Tibial artery (tissue), 4 donors: ENCODE measurements around the gene KIF26B.

Experiments used
- DNase-seq, 2 donors: peaks; one replicate each; pipeline ENCODE4 v3.0.0-alpha.2; 2019
- H3K27ac ChIP-seq, 2 donors: fragments of 200-600 bp; sonication (generic) in 1 of 2; 1 replicate in 1 of 2; 2 replicates in 1 of 2; pipeline ENCODE4 v1.5.1; 2018 to 2019; ENCODE audit warnings: mild to moderate bottlenecking in 1 of 2
- H3K27me3 ChIP-seq, 2 donors: fragments of 200-600 bp; sonication (generic) in 1 of 2; one replicate each; pipeline versions ENCODE4 v1.5.1 to v1.6.0; 2016 to 2019
- H3K36me3 ChIP-seq, 3 donors: fragments of 200-600 bp; sonication (generic) in 2 of 3; one replicate each; pipeline ENCODE4 v1.5.1; 2016 to 2019; ENCODE audit warnings: mild to moderate bottlenecking in 2 of 3
- H3K4me1 ChIP-seq, 4 donors: fragments of 200-600 bp; sonication (generic) in 2 of 4; 1 replicate in 3 of 4; 2 replicates in 1 of 4; pipeline ENCODE4 v1.5.1; 2016 to 2019
- H3K4me3 ChIP-seq, 2 donors: fragments of 200-600 bp; sonication (generic) in 1 of 2; 1 replicate in 1 of 2; 2 replicates in 1 of 2; pipeline ENCODE4 v1.5.1; 2018 to 2019; ENCODE audit warnings: mild to moderate bottlenecking in 2 of 2
- H3K9me3 ChIP-seq, 3 donors: fragments of 200-600 bp; sonication (generic) in 1 of 3; one replicate each; pipeline ENCODE4 v1.5.1; 2016 to 2019
- intact Hi-C: fragments of 100-400 bp; cut with DNase I; formaldehyde crosslinking; loops from one replicate; pipeline ENCODE4 v1.15.0; 2023; ENCODE audit warnings: low total_unique reads
- TF ChIP-seq, protein P1 (sequence below), 2 experiments: fragments of 200-600 bp in 1 of 2; fragments of 450-650 bp in 1 of 2; IDR thresholded peaks; one replicate each; pipeline ENCODE4 v1.5.1; 2017 to 2019; ENCODE audit warnings: antibody characterized with exemption in 2 of 2, mild to moderate bottlenecking in 1 of 2, moderate library complexity in 1 of 2

Gene KIF26B

DNA sequence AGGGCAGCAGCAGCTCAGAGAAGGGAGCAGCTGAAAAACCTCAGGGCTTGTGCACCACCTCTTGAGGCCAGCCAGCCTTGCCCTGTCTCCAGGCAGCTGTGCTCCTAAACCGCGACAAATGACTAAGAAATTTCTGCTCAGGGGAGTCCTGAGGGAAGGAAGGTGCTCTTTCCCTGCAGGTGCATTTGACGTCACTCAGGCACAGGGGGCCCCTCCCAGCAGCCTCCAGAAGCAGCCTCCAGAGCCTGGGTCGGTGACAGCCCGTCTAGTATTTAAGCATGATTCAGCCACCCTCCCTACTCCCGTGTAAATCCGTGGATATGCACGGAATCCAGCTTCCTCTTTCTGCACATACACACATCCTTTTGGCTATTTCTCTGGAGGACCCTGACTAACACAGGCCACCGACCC is 560.5 kb downstream of the KIF26B start:
- intact Hi-C loops = no loop called here
- Histone ChIP-seq H3K9me3 (no peaks in the 10 kb centered on the region), H3K36me3 (no peaks in the 10 kb centered on the region), H3K27ac (no peak overlapping the region), H3K4me3 (no peak overlapping the region), H3K27me3 (no peaks in the 10 kb centered on the region), H3K4me1 (no peaks in the 10 kb centered on the region)
- no peak for DNase-seq
- TF ChIP-seq, protein P1, sequence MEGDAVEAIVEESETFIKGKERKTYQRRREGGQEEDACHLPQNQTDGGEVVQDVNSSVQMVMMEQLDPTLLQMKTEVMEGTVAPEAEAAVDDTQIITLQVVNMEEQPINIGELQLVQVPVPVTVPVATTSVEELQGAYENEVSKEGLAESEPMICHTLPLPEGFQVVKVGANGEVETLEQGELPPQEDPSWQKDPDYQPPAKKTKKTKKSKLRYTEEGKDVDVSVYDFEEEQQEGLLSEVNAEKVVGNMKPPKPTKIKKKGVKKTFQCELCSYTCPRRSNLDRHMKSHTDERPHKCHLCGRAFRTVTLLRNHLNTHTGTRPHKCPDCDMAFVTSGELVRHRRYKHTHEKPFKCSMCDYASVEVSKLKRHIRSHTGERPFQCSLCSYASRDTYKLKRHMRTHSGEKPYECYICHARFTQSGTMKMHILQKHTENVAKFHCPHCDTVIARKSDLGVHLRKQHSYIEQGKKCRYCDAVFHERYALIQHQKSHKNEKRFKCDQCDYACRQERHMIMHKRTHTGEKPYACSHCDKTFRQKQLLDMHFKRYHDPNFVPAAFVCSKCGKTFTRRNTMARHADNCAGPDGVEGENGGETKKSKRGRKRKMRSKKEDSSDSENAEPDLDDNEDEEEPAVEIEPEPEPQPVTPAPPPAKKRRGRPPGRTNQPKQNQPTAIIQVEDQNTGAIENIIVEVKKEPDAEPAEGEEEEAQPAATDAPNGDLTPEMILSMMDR (IDR thresholded peaks at IDR 0.05) = no peak

DNA sequence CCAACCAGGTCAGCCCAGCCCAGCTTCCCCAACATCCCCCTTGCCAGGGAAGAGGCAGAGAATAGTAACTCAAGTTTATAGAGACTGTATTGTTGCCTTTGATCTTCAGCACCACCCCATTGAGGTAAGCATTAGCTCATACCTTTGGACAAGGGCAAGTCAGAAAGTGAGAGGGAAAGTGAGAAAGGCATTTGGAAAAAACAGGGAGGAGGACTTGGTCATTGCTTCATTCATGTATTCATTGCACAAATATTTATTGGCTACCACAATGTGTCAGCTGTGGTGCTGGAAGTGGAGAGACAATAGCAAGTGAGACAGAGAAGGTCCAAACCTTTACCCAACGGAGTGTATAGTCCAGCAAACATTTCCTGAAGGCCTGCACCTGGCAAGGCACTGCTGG is 561.2 kb downstream of the KIF26B start:
- Histone ChIP-seq H3K4me3 (no peak overlapping the region), H3K27me3 (no peaks in the 10 kb centered on the region), H3K4me1 (no peaks in the 10 kb centered on the region), H3K36me3 (no peaks in the 10 kb centered on the region), H3K9me3 (no peaks in the 10 kb centered on the region), H3K27ac (no peak overlapping the region)
- TF ChIP-seq, protein P1 (IDR thresholded peaks at IDR 0.05) = no peak
- intact Hi-C loops = no loop called here
- DNase-seq = no peak

DNA sequence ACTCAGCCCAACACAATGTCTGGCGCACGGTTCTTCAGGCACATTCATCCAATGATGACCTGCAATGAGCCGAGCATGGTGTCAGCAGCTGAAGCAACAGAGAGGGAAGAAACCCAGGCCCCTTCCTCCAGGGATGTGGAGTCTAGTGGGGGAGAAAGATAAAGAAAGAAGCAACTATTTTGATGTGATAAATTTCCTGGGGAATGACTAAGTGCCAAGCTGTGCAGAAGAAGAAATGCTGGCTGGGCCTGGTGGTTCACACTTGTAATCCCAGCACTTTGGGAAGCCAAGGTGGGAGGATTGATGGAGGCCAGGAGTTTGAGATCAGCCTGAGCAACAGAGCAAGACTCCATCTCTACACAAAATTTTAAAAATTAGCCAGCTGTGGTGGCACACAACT is 561.8 kb downstream of the KIF26B start:
- no peaks in the 10 kb centered on the region for H3K9me3 ChIP-seq

DNA sequence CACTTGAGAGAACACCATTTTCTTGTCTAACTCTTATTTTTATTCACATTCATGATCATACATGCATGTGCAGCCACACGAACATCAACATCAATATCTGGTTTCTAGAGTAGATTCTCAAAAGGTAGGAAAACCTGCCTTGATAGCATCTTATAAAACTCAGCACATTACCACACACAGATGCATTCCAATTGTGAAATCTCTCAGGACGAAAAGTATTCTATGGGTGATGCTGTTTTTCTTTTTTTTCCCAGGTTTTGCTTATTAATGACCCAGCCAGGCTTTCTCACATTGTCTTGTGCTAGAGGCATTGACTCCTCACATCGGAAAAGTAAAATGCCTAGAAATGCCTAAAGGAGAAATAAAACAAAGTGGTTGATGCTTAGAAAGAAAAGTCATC is 562.8 kb downstream of the KIF26B start:
- no peak for DNase-seq
- H3K36me3 ChIP-seq = no peaks in the 10 kb centered on the region
- intact Hi-C loops = no loop called here
- no peaks in the 10 kb centered on the region for H3K4me1 ChIP-seq
- no peaks in the 10 kb centered on the region for H3K9me3 ChIP-seq
- no peak overlapping the region for H3K27ac ChIP-seq
- H3K27me3 ChIP-seq = no peaks in the 10 kb centered on the region
- H3K4me3 ChIP-seq = no peak overlapping the region
- TF ChIP-seq, protein P1 (IDR thresholded peaks at IDR 0.05) = no peak

More for the DNA sequence above, 561.8 kb downstream of the KIF26B start:
- DNase-seq = no peak
- no peaks in the 10 kb centered on the region for H3K36me3 ChIP-seq
- H3K27ac ChIP-seq = no peak overlapping the region
- intact Hi-C loops = no loop called here
- TF ChIP-seq, protein P1 (IDR thresholded peaks at IDR 0.05) = no peak
- H3K4me3 ChIP-seq = no peak overlapping the region
- H3K27me3 ChIP-seq = no peaks in the 10 kb centered on the region
- H3K4me1 ChIP-seq = no peaks in the 10 kb centered on the region

DNA sequence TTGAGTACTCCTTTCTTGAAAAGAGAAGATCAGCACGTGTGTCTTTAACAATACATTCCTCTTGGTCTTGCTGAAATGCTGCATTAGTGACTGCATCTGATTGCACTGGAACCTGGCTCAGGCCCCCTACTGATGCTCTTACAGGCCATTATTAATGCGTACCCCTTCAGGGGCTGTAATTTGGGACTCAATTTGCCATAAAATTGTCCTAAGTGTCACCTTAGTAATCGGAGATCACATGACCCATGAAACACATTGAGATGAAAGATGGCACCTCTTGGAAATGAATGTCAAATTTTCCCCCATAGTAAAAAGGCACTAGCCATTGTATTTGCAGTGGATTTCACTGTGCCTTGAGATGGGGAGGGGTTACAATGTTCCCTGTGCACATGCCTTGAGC is 563.3 kb downstream of the KIF26B start:
- TF ChIP-seq, protein P1 (IDR thresholded peaks at IDR 0.05) = no peak
- no peaks in the 10 kb centered on the region for H3K4me1 ChIP-seq
- intact Hi-C loops = no loop called here
- no peaks in the 10 kb centered on the region for H3K27me3 ChIP-seq
- H3K9me3 ChIP-seq = no peaks in the 10 kb centered on the region
- no peak overlapping the region for H3K4me3 ChIP-seq
- no peak for DNase-seq
- H3K27ac ChIP-seq = no peak overlapping the region
- no peaks in the 10 kb centered on the region for H3K36me3 ChIP-seq

DNA sequence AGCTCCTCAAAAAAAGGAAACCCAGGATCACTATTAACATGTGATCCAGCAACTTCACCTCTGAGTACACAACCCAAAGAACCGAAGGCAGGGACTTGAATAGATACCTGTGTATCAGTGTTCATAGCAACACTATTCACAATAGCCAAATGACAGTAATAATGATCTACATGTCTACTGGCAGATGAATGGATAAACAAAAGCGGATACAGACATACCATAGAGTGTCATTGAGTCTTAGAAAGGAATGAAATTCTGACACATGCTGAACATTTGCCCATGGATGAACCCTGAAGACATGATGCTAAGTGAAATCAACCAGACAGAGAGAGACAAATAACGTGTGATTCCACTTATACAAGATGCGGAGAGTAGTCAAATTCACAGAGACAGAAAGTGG is 564.2 kb downstream of the KIF26B start:
- peaks cover 0 to 5% (median 2%) of the 10 kb centered on the region in 3 donors for H3K9me3 ChIP-seq
- H3K27me3 ChIP-seq = no peaks in the 10 kb centered on the region
- intact Hi-C loops = no loop called here
- no peak overlapping the region for H3K27ac ChIP-seq
- DNase-seq = no peak
- no peaks in the 10 kb centered on the region for H3K36me3 ChIP-seq
- H3K4me1 ChIP-seq = no peaks in the 10 kb centered on the region
- TF ChIP-seq, protein P1 (IDR thresholded peaks at IDR 0.05) = no peak
- no peak overlapping the region for H3K4me3 ChIP-seq
